Body of pancreas (tissue), 4 donors: ENCODE results near the gene PNRC2.
"Not testable (repeated sequence)": the region's sequence is repeated elsewhere in the genome, so short reads cannot be mapped to it uniquely, and the experiment has no call there.

Experiments
- CTCF ChIP-seq, 7 experiments: fragments of 450-650 bp in 4 of 7; fragments of 200-600 bp in 3 of 7; sonication (generic) in 3 of 7; IDR thresholded peaks; one replicate each; pipeline ENCODE4 v1.5.1; 2016 to 2019; ENCODE audit warnings: antibody characterized with exemption in 7 of 7
- POLR2A ChIP-seq, 3 donors: fragments of 450-650 bp; IDR thresholded peaks; one replicate each; pipeline ENCODE4 v1.6.1; 2016; ENCODE audit warnings: antibody characterized with exemption in 3 of 3, mild to moderate bottlenecking in 2 of 3

GRCh38 chr1:24008574-24009184 is 49.1 kb downstream of the PNRC2 start:
- not testable (repeated sequence) for TF ChIP-seq POLR2A, CTCF (IDR thresholded peaks at IDR 0.05)
